ENCODE data around the gene GRM1.

DNA sequence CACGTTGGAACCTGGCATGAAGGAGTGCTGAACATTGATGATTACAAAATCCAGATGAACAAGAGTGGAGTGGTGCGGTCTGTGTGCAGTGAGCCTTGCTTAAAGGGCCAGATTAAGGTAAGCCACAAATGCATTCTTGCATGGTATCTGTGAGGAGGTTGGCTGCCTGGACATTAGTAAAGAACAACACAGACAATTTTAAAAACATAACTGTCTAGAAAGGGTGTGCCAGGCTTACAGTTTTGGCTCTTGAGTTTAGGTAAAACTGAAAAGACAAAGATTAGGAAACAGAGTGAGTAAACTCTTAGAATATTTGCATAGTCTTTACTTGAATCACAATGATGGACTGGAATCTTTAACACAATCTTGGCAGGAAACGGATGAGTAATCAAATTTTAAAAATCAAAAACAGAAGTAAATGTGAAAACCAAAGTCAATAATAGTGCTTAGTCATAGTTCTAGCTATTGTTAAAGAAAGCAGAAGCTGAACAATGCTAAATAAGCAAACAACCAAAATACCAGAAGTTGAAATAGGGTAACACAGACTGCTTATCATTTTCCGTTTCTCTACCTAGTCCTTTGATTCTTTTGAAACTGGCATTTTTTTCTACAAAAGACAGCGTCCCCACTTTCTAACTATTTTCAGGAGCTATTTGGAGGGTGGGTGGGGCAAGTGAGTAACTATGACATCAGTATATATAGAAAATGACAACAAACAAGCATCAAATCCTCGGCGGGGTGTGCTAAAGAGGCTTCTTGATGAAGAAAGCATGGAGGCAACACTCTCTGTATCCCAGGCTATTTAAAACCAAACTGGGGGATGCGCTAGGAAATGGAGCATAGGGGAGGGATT lies 328.9 kb downstream of the GRM1 start:
- no peak for TF ChIP-seq CTCF (conservative IDR thresholded peaks at IDR 0.05; ENCODE audit: low read length)
- TF ChIP-seq EZH2phosphoT487 (IDR thresholded peaks at IDR 0.05; ENCODE audit: borderline replicate concordance), result no peak

Measured in Loucy (cell line).